CD4-positive, alpha-beta T cell treated with Interleukin-21 for 1 hour (primary cell): ENCODE results near the gene TEKT2.

Experiments
- DNase-seq: peaks from one replicate; pipeline ENCODE4 v3.0.0-alpha.2; 2020

The TEKT2 gene

DNA sequence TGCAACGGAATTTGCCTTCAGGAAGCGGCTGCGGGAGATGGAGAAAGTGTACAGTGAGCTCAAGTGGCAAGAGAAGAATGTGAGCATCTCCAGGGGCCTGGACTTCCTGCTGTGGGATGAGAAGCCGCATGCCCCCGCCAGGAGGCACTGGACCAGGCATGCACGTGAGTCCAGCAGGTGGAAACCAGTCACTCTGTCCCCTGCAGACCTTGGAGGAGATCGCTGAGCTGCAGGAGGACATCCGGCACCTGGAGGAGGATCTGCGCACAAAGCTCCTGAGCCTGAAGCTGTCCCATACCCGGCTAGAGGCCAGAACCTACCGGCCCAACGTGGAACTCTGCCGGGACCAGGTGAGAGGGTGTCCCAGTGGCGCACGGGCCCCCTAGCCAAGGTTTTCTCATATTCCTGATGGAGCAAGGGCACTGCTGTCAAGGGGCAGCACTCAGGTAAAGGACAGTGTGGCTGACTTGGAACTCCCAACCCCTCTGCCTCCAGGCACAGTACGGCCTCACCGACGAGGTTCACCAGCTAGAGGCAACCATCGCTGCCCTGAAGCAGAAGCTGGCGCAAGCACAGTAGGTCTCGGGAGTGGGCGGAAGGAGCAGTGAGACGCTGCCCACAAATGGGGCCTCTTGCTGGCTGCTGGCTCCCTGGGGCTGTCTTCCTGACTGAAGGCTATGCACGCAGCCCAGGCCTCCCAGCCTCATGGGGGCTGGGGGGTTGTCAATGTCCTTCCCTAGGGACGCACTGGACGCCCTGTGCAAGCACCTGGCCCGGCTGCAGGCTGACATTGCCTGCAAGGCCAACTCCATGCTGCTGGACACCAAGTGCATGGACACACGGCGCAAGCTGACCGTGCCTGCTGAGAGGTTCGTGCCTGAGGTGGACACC, 3.6 kb downstream of the TEKT2 start:
- no peak for DNase-seq

DNA sequence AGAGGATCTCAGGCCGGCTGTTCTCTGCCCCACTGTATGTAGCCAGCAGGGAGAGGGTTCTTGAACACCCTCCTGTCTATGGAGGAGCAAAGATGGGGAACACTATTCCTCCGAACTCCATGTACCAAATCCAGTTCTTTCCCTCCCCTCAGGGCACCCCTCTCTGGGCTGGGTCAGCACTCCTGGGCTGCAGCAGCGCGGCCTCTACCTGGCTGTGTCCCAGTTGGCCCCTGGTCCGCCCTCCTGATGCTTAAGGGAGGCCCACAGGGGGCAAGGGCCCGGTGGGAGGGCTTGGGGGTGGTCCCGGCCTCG, 4.3 kb downstream of the TEKT2 start:
- no peak for DNase-seq

DNA sequence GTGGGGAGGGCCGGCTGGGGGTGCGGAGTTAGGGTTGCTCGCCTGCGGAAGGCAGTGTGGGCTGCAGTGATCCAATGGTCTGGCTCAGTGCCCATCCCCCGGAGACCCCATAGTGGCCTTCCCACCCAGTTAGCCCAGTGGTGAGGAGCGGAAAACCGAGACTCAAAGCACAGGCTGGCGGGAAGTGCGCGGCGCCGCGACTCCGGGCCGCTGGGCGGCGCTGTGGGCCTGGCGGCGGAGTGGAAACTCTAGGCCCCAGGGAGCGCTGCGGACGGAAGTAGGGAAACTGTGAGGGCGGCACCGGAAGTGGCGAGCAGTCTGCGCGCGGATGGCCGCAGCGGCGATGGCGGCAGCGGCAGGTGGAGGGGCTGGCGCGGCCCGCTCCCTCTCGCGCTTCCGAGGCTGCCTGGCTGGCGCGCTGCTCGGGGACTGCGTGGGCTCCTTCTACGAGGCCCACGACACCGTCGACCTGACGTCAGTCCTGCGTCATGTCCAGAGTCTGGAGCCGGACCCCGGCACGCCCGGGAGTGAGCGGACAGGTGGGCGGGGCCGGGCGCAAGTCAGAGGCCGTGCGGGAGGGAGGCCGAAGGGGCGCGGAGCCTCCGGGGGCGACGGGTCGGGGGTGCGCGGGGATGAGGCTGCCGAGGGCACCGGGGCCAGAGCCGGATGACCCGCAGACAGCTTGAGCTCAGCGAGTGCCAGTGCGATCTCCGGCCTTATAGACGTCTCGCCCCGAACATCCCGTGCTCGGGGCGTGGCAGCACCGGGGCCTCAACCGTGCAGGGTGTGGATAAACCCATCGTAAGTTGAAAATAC, 4.9 kb downstream of the TEKT2 start, which contains the start of gene ADPRS:
Gene ADPRS (plus strand): TSS at position 316 of the 816 bp plus-strand sequence. CDS start 13 bp downstream, at position 329.
- DNase-seq = peak; percentile 91

DNA sequence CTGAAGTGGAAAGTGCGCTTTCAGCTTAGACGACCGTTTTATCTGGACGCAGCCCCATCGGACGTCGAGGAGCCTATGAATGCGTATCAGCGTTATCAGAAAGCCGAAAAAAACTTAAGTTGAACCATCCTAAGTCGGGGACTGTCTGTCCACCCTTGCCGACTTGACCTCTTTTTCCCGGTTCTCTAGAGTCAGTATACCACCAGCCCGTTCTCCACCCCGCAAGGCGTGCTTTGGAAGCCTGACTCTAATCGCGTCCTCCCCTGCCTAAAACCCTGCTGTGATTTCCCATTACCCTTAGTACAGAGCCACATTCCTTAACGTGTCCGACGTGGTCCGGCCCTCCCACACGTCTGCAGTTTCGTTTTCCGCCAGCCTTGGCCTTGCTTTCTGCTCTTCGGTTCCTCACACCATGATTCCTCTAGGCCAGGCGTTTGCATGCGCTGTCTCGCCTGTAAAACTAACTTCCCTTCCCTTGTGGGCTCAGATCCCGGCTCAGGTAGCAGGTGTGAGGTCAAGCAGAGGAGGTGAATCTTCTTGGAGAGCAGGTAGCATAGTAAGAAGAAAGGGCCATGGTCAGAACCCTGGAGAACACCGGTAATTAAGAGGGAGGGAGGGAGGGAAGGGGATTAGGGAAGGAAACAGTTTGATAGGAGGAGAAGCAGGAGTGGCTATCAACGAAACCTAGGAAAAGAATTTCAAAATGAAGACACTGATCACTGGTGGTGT, 5.7 kb downstream of the TEKT2 start:
- peak; percentile 10 for DNase-seq

DNA sequence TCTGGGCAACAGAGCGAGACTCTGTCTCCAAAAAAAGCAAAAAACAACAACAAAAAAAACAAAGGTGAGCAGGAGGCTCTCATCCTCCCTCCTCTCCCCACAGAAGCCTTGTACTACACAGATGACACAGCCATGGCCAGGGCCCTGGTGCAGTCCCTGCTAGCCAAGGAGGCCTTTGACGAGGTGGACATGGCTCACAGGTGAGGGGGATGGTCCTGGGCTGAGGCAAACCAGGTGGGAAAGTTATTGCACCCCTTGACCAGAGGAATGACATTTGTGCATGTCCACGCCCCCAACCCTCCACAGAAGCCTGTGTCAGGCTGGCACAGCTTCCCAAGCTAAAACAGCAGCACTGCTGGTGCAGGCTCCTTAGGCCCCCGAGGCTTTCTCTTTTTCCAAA, 7.2 kb downstream of the TEKT2 start:
- DNase-seq = no peak

DNA sequence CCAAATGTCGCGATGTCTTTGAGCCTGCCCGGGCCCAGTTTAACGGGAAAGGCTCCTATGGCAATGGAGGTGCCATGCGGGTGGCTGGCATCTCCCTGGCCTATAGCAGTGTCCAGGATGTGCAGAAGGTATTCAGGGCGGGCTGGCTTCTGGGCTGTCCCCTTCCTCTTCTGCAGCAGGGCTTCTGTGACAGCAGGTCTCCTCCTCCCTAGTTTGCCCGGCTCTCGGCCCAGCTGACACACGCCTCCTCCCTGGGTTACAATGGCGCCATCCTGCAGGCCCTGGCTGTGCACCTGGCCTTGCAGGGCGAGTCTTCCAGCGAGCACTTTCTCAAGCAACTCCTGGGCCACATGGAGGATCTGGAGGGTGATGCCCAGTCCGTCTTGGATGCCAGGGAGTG, 7.8 kb downstream of the TEKT2 start:
- no peak for DNase-seq

DNA sequence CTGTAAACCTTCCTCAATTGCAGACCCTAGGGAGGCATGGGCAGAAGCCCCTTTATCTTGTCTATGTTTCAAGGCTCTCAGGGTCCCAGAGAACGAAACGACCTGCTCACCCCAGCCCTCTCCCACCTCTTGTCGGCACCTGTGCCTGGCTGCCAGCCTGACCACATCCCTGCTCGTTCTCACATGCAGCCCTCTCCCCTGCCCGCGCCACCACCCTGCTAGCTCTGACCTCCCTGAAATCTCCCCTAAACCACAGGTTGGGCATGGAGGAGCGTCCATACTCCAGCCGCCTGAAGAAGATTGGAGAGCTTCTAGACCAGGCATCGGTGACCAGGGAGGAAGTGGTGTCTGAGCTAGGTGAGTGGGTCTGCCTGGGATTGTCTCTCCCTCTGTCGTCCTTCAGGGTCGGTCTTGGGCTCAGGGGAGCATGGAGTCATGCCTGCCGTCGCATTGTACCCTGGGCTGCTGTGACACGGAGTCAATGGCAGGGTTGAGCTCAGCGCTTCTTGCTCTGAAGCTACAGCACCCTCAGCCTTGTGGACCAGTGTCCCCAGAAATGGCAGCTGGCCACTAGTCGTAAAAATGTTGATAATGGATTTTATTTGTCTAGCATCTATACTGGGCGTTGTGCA, 8.4 kb downstream of the TEKT2 start:
- DNase-seq = no peak

DNA sequence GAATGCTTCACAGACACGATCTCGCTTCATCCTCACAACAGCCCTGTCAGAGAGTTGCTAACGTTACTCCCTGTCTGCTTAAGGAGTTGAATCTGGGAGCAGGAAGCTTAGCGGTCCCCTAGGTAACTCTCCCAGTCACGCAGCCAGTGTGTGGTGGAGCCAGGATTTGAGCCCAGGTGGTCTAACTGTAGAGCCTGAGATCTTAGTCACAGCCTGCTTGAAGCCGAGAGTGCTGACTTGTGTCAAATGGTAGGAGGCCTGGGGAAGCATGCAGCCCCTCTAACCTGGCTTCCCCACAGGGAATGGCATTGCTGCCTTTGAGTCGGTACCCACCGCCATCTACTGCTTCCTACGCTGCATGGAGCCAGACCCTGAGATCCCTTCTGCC, 8.9 kb downstream of the TEKT2 start:
- no peak for DNase-seq

DNA sequence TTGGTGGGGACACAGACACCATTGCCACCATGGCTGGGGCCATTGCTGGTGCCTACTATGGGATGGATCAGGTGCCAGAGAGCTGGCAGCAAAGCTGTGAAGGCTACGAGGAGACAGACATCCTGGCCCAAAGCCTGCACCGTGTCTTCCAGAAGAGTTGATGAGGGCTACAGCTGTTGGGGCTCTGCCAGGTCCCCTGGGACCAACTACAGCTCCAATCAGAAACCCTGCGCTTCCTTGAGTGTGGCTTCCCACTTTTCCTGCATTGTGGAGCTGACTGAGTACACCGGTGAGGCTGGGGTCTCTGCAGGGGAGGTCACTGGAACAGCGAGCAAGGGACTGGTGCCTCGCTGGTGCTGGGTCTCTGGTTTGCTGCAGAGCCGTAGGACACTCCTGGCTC, 9.3 kb downstream of the TEKT2 start:
- DNase-seq = no peak

DNA sequence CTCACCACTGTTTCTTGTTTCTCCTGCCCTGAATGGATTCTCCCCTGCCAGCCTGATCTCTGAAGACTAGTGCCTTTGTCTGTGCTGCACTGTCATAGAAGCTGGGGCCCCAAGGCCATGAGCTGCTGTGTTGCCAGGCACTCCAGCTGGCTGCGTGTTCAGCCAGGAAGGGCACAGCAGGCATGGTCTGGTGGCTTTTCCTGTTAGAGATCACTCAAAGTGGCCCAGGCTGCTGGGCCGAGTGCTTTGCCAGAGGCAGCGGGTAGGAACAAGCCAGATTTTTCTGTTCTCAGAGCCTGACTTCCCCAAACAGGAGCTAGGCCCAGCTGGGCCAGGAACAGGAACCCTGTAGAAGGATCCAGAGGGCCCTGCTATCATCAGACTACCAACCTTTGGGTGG, 10.0 kb downstream of the TEKT2 start:
- no peak for DNase-seq

DNA sequence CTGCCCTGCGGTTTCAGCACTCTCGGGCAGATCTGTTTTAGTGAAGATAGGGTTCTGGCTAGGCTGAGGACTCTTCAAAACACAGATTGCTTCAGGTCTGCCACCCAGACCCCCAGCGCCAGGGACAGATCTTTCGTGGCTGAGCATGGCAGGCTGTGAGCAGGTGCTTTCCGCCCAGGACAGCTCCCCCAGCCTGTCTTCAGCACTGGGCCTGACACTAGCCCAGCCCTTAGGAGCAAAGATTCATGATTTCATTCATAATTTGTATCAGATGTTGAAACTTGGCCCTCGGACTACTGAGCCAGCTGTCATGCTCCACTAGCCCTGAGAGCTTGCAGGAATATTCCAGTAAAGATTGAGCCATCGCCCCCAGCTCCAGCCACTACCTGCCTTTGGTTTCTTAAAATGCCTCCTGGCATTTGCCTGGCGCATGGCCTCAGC, 10.7 kb downstream of the TEKT2 start:
- DNase-seq = no peak

DNA sequence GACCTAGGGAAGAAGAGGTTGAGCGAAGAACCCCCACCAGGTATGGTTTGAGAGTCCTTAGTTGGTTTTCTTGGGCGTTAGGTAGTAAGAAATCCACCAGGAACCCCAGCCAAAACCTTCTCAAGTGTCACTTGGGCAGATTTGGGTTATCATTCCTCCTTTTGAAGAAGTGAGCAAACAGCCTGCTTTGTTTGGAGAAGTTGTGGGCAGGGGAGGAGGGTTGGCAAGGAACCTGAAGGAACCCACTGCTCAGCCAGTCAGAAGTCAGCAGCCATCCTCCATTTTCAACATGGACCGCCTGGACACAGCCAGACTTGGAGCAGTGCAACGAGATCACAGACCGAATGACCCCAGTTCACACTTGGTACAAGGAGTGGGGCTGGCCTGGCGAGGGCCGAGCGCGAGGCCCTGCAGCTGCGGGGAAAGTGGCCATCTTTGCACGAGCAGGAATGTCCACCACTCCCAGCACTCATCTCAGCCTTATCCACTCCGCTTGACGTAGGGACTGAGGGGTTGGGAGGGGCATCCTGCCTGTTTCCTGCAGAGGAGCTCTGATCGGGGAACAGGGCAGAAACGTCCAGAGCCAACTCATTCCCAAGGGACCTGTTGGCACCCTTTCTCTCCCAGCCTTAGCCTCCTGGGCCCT, 12.0 kb downstream of the TEKT2 start:
- no peak for DNase-seq

DNA sequence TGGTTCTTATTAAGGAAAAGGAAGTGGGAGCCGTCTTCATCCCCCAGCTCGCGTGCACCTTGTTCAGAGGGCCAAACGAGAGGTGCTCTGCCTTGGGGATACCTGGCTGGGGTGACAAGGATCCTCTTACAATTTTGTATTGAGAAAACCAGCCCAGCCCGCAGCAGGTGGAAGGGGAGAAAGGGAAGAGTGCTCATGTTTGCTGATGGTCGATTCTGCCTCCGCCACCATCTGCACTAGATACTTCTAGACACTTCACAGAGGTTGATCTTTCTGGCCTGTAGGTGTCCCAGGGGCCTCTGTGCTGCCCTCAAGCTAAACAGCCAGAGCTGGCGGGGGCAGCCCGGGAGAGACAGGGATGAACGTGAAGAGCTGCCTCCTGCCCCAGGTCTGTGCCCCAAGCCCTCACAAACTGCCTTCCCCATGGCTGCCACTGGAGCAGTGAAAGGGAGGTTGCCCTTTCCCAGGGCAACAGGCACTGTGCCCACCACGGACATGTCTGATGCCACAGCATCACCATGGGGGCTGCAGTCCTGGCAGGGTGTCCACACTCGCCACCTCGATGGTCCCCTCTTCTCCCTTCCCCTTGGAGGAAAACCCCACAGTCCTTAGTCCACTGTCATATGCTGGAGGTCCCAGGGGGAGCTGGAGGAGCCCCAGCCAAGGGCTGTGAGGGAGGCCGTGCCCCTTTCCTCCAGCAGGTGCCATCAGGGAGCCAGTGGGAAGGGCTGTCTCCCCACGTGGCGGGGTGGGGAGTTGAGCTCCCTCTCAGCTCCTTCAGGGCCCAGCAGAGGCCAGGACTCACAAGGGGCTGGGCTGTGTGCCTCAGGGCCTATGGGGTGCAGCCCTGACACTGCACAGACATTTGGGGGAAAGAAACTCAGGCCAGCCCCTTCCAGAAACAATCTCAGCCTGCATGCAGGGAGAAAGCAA, 12.9 kb downstream of the TEKT2 start:
- no peak for DNase-seq

DNA sequence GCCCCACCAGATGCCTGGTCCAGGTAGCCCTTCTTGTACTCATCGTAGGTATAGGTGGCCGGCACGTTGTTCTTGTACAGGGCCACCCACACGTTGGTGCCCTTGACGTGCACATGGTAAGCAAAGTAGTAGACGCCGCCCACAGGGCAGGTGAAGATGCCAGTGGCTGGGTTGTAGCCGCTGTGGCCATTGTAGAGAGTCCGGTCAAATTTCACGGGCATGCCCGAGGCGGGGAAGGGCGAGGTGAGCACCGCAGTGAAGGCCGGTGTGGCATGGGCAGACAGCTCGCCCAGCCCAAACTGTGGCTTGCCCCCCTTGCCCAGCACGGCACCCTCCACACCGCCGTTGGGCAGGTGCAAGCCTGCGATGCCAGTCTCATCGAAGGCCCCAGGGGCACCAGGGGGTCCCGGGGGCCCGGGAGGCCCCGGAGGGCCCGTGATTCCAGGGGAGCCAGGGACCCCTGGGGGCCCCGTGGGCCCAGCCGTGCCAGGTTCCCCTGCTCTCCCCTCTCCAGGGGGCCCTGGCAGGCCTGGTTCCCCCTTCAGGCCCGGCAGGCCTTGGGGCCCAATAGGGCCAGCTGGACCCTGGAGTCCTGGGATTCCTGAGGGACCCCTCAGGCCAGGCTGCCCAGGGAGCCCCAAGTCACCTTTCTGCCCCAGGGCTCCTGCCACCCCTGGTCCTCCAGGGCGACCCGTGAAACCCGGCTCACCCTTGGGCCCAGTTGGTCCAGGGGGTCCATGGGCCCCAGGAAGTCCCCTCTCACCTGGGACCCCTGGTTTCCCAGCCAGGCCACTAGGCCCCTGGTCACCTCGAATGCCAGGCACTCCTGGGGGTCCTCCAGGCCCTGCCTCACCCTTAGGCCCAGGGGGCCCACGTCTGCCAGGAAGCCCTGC, 14.0 kb downstream of the TEKT2 start:
- no peak for DNase-seq

DNA sequence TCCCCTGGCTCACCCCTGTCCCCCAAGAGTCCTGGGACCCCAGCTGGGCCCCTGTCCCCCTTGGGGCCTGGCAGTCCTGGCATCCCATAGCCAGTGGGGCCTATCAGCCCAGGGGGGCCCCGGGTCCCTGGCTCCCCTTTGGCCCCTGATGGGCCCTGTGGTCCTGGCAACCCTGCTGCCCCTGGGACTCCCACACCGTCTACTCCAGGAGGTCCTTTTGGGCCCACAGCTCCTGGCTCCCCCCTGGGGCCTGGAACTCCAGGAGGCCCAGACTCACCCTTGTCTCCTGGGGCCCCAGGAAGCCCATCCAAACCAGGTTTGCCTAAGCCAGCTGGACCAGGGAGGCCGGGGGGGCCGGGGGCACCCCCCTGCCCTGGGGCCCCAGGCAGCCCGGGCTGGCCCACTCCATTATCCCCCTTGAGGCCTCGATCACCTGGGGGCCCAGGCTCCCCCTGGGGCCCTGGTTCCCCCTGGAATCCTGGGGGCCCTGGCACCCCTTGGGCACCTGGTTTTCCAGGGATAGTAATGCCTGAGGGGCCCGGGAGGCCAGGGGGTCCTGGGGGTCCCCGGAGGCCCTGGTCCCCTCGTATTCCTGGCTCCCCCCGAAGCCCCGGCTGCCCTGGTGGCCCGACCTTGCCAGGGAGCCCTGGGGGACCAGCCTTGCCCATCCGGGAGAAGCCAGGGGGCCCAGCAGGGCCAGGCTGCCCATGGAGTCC, 14.9 kb downstream of the TEKT2 start:
- no peak for DNase-seq

DNA sequence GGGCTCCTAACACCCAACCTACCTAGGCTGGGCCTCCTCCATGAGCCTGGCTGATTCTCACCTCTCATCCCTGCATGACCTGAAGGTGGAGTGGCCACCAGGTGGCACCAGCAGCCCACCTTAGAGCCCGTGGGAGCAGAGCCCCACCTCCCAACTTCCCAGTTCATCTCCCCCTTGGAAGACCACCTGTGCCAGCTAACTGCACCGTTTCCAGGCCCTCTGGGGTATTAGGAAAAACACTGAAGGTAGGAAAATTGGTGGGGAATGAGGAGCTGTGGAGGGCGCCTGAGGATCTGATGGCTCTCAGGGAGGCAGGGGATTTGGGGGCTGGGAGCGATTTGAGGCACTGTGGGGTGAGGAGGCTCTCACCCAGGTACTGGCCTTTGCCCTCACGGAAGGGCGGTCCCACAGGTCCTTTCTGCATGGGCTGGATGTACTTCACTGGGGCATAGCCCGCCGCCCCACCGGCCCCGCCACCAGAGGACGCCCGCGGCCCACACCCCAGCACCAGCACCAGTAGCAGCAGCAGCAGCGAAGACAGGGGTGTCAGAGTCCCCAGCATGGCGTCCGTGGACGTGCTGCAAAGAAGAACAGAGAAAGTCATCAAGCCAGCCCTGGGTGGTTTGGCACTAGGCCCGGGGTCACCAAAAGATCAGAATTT, 15.9 kb downstream of the TEKT2 start:
- DNase-seq = peak; percentile 75

DNA sequence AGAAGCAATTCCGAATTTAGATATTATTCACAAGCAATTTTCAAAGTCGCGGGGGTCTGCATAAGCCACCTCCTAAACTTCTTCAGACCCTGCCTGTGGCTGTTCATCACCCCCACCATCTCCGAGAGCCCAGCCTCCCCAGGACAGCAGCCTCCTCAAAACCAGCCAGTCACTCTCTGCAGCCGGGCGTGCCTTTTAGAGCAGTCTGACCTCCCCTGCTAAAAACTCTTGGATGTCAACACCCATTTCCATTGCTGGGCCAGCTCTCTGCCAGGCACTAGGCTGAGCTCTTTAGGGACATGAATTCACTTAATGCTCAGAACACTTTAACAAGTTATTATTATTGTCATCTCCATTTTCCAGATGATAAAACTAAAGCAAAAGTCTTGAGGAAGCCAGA, 16.5 kb downstream of the TEKT2 start:
- no peak for DNase-seq

DNA sequence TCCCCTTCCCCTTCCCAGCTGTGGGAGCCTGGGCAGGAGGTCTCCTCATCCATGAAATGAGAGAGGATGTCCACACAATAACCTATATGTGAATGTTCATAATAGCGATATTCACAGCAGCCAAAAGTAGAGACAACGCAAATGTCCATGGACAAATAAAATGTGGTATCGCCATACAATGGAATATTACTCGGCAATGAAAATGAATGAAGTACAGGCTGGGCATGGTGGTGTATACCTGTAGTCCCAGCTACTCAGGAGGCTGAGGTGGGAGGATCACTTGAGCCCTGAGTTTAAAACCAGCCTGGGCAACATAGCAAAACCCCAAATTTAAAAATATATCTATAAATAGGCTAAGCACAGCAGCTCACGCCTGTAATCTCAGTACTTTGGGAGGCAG, 17.7 kb downstream of the TEKT2 start:
- DNase-seq = no peak

DNA sequence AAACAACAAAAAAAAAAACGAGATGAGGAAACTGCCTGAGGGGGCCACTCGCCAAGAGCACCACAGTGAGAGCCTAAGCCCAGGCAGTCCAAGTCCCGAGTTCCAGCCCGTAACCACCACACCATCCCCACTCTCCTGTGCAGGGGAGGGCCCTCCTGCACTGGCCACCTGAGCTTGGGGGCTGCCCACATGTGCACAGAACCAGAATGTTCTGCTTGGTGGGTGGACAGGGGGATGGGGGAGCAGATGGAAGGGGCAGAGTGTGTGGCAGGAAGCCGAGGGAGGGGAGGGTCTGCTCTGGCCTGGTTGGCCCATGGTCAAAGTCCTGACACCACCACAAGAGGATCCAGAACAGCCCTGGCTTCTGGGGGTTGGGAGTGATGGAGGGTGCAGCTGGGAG, 22.4 kb downstream of the TEKT2 start:
- no peak for DNase-seq
